GM13976 (cell line): Measurements from ENCODE around the gene NDUFV1.
"Not testable (repeated sequence)": the region's sequence is repeated elsewhere in the genome, so short reads cannot be mapped to it uniquely, and the experiment has no call there.

Experiments
- DNase-seq: peaks from one replicate; pipeline ENCODE4 v3.0.0; 2012; ENCODE audit warnings: low spot score
- in situ Hi-C: fragments of 300-500 bp; cut with MboI; formaldehyde crosslinking; loops from one replicate; pipeline ENCODE4 v1.12.0; 2022; ENCODE audit warnings: low sequenced_read_pairs, mixed read lengths, inconsistent platforms; ENCODE audit not compliant: unreplicated experiment
- TF ChIP-seq, protein P1 (sequence below): IDR thresholded peaks from 2 replicates; pipeline ENCODE4 v1.5.1; 2012; ENCODE audit warnings: borderline replicate concordance, mild to moderate bottlenecking; ENCODE audit not compliant: insufficient read depth; ENCODE audit errors: extremely low read depth, missing control alignments, control extremely low read depth

Gene NDUFV1

DNA sequence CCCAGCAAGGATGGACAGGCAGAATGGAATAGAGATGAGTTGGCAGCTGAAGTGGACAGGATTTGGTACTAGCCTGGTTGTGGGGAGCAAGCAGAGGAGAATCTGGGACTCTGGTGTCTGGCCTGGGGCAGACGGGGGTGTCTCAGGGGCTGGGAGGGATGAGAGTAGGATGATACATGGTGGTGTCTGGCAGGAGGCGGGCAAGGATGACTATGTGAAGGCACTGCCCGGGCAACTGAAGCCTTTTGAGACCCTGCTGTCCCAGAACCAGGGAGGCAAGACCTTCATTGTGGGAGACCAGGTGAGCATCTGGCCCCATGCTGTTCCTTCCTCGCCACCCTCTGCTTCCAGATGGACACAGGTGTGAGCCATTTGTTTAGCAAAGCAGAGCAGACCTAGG, 20.8 kb upstream of the NDUFV1 start:
- in situ Hi-C loops, result no loop called here
- TF ChIP-seq, protein P1, sequence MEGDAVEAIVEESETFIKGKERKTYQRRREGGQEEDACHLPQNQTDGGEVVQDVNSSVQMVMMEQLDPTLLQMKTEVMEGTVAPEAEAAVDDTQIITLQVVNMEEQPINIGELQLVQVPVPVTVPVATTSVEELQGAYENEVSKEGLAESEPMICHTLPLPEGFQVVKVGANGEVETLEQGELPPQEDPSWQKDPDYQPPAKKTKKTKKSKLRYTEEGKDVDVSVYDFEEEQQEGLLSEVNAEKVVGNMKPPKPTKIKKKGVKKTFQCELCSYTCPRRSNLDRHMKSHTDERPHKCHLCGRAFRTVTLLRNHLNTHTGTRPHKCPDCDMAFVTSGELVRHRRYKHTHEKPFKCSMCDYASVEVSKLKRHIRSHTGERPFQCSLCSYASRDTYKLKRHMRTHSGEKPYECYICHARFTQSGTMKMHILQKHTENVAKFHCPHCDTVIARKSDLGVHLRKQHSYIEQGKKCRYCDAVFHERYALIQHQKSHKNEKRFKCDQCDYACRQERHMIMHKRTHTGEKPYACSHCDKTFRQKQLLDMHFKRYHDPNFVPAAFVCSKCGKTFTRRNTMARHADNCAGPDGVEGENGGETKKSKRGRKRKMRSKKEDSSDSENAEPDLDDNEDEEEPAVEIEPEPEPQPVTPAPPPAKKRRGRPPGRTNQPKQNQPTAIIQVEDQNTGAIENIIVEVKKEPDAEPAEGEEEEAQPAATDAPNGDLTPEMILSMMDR, result no peak
- no peak for DNase-seq

DNA sequence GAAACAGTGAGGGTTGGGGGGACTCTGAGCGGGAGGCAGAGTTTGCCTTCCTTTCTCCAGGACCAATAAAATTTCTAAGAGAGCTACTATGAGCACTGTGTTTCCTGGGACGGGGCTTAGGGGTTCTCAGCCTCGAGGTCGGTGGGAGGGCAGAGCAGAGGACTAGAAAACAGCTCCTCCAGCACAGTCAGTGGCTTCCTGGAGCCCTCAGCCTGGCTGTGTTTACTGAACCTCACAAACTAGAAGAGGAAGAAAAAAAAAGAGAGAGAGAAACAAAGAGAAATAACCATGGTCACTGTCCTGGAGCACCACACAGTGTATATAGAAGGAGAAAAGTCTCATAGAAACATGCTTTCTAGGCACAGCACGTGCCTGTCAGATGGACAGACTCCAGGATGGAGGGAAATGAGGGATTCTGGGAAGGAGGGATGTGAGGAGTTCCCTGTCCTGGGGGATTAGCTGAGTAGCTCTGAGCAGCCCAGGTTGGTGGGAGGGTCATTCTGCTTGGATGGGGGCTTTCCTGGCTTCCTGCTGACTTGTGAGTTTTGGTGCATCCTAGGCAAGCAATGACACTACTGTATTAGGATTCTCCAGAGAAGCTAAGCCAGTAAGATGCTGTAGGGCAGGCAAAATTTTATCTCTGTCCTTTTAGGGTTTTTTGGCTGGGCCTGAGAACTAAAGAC, 20.0 kb upstream of the NDUFV1 start:
- in situ Hi-C loops, result no loop called here
- no peak for DNase-seq
- TF ChIP-seq, protein P1, result no peak

DNA sequence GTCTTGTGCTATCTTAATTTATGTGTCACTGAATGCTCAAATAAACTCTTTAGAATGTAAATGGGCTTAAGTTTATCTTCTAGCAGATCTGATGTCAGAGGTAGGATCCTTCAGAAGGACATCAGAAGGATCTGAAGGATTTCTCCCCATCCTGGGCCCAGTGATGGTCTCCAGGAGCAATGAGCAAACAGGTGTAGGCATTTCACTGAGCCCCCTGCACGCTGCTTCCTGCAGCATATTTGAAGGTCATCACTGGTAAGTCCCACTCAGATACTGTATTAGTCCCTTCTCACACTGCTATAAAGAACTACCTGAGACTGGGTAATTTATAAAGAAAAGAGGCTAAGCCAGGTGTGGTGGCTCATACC, 18.6 kb upstream of the NDUFV1 start:
- in situ Hi-C loops, result no loop called here
- no peak for DNase-seq
- TF ChIP-seq, protein P1, result no peak

DNA sequence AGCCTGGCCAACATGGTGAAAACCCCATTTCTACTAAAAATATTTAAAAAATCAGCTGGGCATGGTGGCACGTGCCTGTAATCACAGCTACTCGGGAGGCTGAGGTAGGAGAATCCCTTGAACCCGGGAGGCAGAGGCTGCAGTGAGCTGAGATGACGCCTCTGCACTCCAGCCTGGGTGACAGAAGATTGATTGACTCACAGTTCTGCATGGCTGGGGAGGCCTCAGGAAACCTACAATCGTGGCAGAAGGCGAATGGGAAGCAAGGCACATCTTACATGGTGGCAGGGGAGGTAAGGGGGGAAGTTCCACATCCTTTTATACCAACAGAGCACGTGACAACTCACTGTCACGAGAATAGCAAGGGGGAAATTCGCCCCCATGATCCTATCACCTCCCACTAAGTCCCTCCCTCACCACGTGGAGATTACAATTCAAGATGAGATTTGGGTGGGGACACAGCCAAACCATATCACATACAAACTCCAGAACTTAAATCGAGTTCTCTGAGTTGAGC, 17.8 kb upstream of the NDUFV1 start:
- in situ Hi-C loops, DNase-seq: not testable (repeated sequence)

DNA sequence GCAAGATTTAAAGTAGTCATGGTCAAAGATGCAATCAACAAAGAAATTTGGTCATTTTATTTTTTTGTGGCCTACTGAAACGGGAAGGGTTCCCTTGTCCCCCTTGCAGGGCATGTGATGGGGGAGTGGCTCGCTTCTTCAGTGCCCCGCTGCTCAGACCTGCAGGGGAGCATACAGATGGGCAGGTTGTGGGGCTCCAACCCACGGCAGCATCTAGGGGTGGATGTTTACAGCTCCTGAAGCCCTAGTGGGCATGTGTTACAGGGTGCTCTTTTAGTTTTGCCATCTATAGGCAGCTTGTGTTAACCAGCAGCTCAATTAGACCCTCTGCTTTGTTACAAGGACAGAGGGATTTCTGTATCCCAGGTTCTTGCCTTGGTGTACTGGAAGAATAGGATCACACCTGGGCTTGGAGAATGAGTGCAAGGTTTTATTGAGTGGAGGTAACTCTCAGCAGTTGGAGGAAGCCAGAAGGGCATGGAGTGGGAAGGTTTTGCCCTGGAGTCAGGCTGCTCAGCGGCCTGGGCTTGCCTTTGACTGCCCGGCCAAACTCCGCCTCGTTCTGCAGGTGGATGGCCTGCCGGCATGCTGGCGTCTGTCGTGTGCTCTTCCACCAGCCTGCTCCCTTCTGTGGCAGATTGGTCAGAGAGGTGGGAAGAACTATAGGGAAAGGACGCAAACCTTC, 13.7 kb upstream of the NDUFV1 start:
- TF ChIP-seq, protein P1, result no peak
- in situ Hi-C loops, result no loop called here
- no peak for DNase-seq

DNA sequence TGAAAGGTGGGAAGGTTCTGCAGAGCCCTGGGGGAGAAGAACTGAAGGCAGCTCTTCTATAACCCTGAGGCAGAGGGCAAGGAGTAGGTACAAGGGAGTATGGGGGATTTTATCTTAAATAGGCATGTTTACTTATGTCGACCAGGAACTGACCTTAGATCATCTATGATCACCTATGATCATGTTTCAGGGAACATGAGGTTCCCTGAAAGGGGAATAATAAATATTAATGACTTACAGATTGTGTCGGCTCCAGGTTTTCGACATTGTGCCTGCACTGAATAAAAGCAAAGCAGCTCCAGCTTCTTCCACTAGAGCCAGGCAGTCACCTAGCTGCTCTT, 13.2 kb upstream of the NDUFV1 start:
- in situ Hi-C loops, result no loop called here
- TF ChIP-seq, protein P1, result no peak
- DNase-seq, result no peak

DNA sequence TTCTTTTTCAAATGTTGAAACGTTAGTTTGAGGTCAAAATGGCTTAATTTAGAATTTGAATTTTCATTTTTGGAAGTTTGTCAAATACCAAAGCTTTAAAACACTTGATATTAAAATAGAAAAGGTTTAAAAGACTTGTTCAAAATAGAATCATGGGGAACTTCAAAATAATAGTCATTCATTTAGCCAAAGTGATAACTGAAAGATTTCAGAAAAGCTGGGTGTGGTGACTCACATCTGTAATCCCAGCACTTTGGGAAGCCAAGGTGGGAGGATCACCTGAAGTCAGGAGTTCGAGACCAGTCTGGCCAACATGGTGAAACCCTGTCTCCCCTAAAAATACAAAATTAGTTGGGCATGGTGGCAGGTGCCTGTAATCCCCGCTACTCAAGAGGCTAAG, 12.3 kb upstream of the NDUFV1 start:
- no peak for DNase-seq
- TF ChIP-seq, protein P1, result no peak
- in situ Hi-C loops, result no loop called here
